H9 (cell line): ENCODE measurements around the gene DNMT3B. TPM values are rescaled to one million over a fixed set of nuclear protein-coding genes. Genes with fewer than 3 reads are reported as not detected.

Experiments used
- DNase-seq: peaks from one replicate; pipeline ENCODE4 v3.0.0-alpha.2; 2017
- H2AFZ ChIP-seq: one replicate; pipeline ENCODE4 v1.6.1; 2013; ENCODE audit warnings: mild to moderate bottlenecking, low read length, control low read depth, moderate library complexity
- H2AK5ac ChIP-seq: 2 replicates; pipeline ENCODE4 v1.6.1; 2013; ENCODE audit warnings: low read length, control low read depth, mixed read lengths; ENCODE audit not compliant: insufficient read length
- H2BK120ac ChIP-seq: one replicate; pipeline ENCODE4 v1.6.1; 2013; ENCODE audit warnings: low read depth, mild to moderate bottlenecking, low read length, control low read depth, inconsistent platforms; ENCODE audit not compliant: poor library complexity, severe bottlenecking
- H2BK12ac ChIP-seq: 2 replicates; pipeline ENCODE4 v1.6.1; 2013; ENCODE audit warnings: low read length, control low read depth, mixed read lengths, low read depth; ENCODE audit not compliant: insufficient read length
- H2BK15ac ChIP-seq: 2 replicates; pipeline ENCODE4 v1.6.1; 2013; ENCODE audit warnings: low read depth, low read length, control low read depth
- H2BK20ac ChIP-seq: one replicate; pipeline ENCODE4 v1.6.1; 2013; ENCODE audit warnings: low read depth, mild to moderate bottlenecking, low read length, control low read depth, inconsistent platforms; ENCODE audit not compliant: poor library complexity, severe bottlenecking
- H2BK5ac ChIP-seq: 2 replicates; pipeline ENCODE4 v1.6.1; 2013; ENCODE audit warnings: low read length, control low read depth, mixed read lengths; ENCODE audit not compliant: insufficient read length
- H3K14ac ChIP-seq: 2 replicates; pipeline ENCODE4 v1.6.1; 2013; ENCODE audit warnings: low read length, control low read depth; ENCODE audit not compliant: insufficient read depth
- H3K18ac ChIP-seq: 2 replicates; pipeline ENCODE4 v1.6.1; 2013; ENCODE audit warnings: low read depth, mild to moderate bottlenecking, mixed read lengths, low read length, control low read depth; ENCODE audit not compliant: insufficient read length
- H3K23ac ChIP-seq: 2 replicates; pipeline ENCODE4 v1.6.1; 2013; ENCODE audit warnings: low read length, control low read depth, mixed read lengths, low read depth; ENCODE audit not compliant: insufficient read length
- H3K23me2 ChIP-seq: 2 replicates; pipeline ENCODE4 v1.6.1; 2013; ENCODE audit warnings: low read depth, mild to moderate bottlenecking, mixed read lengths, low read length, control low read depth; ENCODE audit not compliant: insufficient read length, poor library complexity, severe bottlenecking
- H3K27ac ChIP-seq: 2 replicates; pipeline ENCODE4 v1.5.1; 2013; ENCODE audit warnings: low read length, control low read depth, mixed read lengths, low read depth; ENCODE audit not compliant: insufficient read length
- H3K27me3 ChIP-seq: 2 replicates; pipeline ENCODE4 v1.6.1; 2013; ENCODE audit warnings: low read length, control low read depth, inconsistent platforms; ENCODE audit not compliant: insufficient read depth
- H3K4ac ChIP-seq: 2 replicates; pipeline ENCODE4 v1.6.1; 2013; ENCODE audit warnings: low read depth, mild to moderate bottlenecking, control low read depth, inconsistent platforms, low read length, moderate library complexity
- H3K4me1 ChIP-seq: 2 replicates; pipeline ENCODE4 v1.6.1; 2013; ENCODE audit warnings: low read length, control low read depth, inconsistent platforms; ENCODE audit not compliant: insufficient read depth
- H3K4me2 ChIP-seq: 2 replicates; pipeline ENCODE4 v1.6.1; 2013; ENCODE audit warnings: low read length, control low read depth, mixed read lengths; ENCODE audit not compliant: insufficient read length, insufficient read depth
- H3K56ac ChIP-seq: 2 replicates; pipeline ENCODE4 v1.6.1; 2013; ENCODE audit warnings: low read depth, mild to moderate bottlenecking, mixed read lengths, low read length, control low read depth; ENCODE audit not compliant: insufficient read length
- H3K79me1 ChIP-seq: 2 replicates; pipeline ENCODE4 v1.6.1; 2013; ENCODE audit warnings: low read depth, mild to moderate bottlenecking, moderate library complexity, low read length, control low read depth, inconsistent platforms; ENCODE audit not compliant: insufficient read depth, poor library complexity, severe bottlenecking
- H3K79me2 ChIP-seq: 2 replicates; pipeline ENCODE4 v1.6.1; 2013; ENCODE audit warnings: low read length, control low read depth, inconsistent platforms; ENCODE audit not compliant: insufficient read depth
- H3K9ac ChIP-seq: 2 replicates; pipeline ENCODE4 v1.6.1; 2013; ENCODE audit warnings: low read length, control low read depth, mixed read lengths; ENCODE audit not compliant: insufficient read length; ENCODE audit errors: extremely low read depth
- H3K9me3 ChIP-seq: one replicate; pipeline ENCODE4 v1.6.1; 2013; ENCODE audit warnings: low read depth, low read length, inconsistent platforms; ENCODE audit not compliant: control insufficient read depth
- H3T11ph ChIP-seq: one replicate; pipeline ENCODE4 v1.6.1; 2013; ENCODE audit warnings: mild to moderate bottlenecking, low read length, control low read depth, inconsistent platforms
- H4K20me1 ChIP-seq: one replicate; pipeline ENCODE4 v1.6.1; 2013; ENCODE audit not compliant: control insufficient read depth, insufficient read length, insufficient read depth
- H4K5ac ChIP-seq: 2 replicates; pipeline ENCODE4 v1.6.1; 2013; ENCODE audit warnings: low read depth, mild to moderate bottlenecking, mixed read lengths, low read length, control low read depth; ENCODE audit not compliant: insufficient read length
- H4K8ac ChIP-seq: replicated peaks from 2 replicates; pipeline ENCODE4 v1.6.1; 2013; ENCODE audit warnings: low read length, control low read depth, mixed read lengths, low read depth; ENCODE audit not compliant: insufficient read length
- H4K91ac ChIP-seq: 2 replicates; pipeline ENCODE4 v1.6.1; 2013; ENCODE audit warnings: low read depth, mild to moderate bottlenecking, moderate library complexity, mixed read lengths, low read length, control low read depth; ENCODE audit not compliant: insufficient read length
- H3K27ac Mint-ChIP-seq, 3 experiments: 2 replicates in 2 of 3; 3 replicates in 1 of 3; pipeline ENCODE4 v1.8.0; 2020 to 2021; ENCODE audit warnings: mixed read lengths in 3 of 3, mild to moderate bottlenecking in 1 of 3, moderate library complexity in 1 of 3
- H3K27me3 Mint-ChIP-seq: 2 replicates; pipeline ENCODE4 v1.8.0; 2021; ENCODE audit warnings: low read depth, mild to moderate bottlenecking, moderate library complexity, mixed read lengths
- H3K36me3 Mint-ChIP-seq, 3 experiments: 2 replicates in 2 of 3; 3 replicates in 1 of 3; pipeline ENCODE4 v1.8.0; 2020 to 2021; ENCODE audit warnings: low read depth in 3 of 3, mixed read lengths in 3 of 3; ENCODE audit not compliant: insufficient read depth in 1 of 3
- H3K4me1 Mint-ChIP-seq, 2 experiments: 2 replicates each; pipeline ENCODE4 v1.8.0; 2020; ENCODE audit warnings: mixed read lengths in 2 of 2
- H3K4me3 Mint-ChIP-seq, 2 experiments: 2 replicates in 1 of 2; 3 replicates in 1 of 2; pipeline ENCODE4 v1.8.0; 2020 to 2021; ENCODE audit warnings: mild to moderate bottlenecking in 2 of 2, mixed read lengths in 2 of 2, moderate library complexity in 1 of 2
- H3K9me3 Mint-ChIP-seq, 2 experiments: 2 replicates in 1 of 2; 3 replicates in 1 of 2; pipeline ENCODE4 v1.8.0; 2020; ENCODE audit warnings: mild to moderate bottlenecking in 2 of 2, mixed read lengths in 2 of 2, moderate library complexity in 1 of 2
- WGBS: extraction: QIAGEN DNeasy Blood & Tissue Kit; methylation state at CpG from one replicate; pipeline ENCODE4 v1.1.7; 2013; ENCODE audit warnings: missing lambda C conversion rate, low lambda C conversion rate, mixed read lengths; ENCODE audit not compliant: insufficient read length; ENCODE audit errors: extremely low coverage; 5-methylcytosine and 5-hydroxymethylcytosine counted together
- total RNA-seq: library from RNA; stranded (reverse); gene quantifications from 2 replicates; pipeline ENCODE4 v1.2.1, GENCODE V29; 2021
- TF ChIP-seq, protein P1 (sequence below): fragments of 200-600 bp; sonication (generic); conservative IDR thresholded peaks from 3 replicates; pipeline ENCODE4 v1.8.0; 2021; ENCODE audit warnings: antibody characterized with exemption, mild to moderate bottlenecking

The DNMT3B gene
- total RNA-seq, 1 experiment from 2014 or later, result 980 TPM

GRCh38 chr20:32737371-32738223 lies 24.6 kb upstream of the DNMT3B start:
- no peaks in the 10 kb centered on the region for H3K27me3 ChIP-seq
- peaks cover 2% of the 10 kb centered on the region; the same call in 1 of the 2 replicates for H3K4me1 ChIP-seq
- no peak overlapping the region for H3K27ac ChIP-seq
- H4K8ac ChIP-seq, result no peak overlapping the region
- no peak overlapping the region for H4K91ac ChIP-seq
- Mint-ChIP-seq H3K4me3 (no peak overlapping the region), H3K9me3 (no peaks in the 10 kb centered on the region), H3K36me3 (peaks cover 0 to 32% (median 4%) of the 10 kb centered on the region in 3 experiments; a peak in 3 of 7 replicates), H3K27me3 (no peaks in the 10 kb centered on the region), H3K27ac (peak overlapping the region in 1 of 3 experiments; percentile 92; a peak in 1 of 7 replicates), H3K4me1 (peaks cover 12 to 17% of the 10 kb centered on the region in 2 experiments)
- no peak overlapping the region for H4K5ac ChIP-seq
- no peak overlapping the region for H2BK20ac ChIP-seq
- H3K4me2 ChIP-seq, result no peak overlapping the region
- no peak overlapping the region for H2BK15ac ChIP-seq
- H2BK120ac ChIP-seq, result no peak overlapping the region
- no peak overlapping the region for H3K23ac ChIP-seq
- no peaks in the 10 kb centered on the region for H3K9me3 ChIP-seq
- H2AK5ac ChIP-seq, result no peak overlapping the region
- TF ChIP-seq, protein P1, sequence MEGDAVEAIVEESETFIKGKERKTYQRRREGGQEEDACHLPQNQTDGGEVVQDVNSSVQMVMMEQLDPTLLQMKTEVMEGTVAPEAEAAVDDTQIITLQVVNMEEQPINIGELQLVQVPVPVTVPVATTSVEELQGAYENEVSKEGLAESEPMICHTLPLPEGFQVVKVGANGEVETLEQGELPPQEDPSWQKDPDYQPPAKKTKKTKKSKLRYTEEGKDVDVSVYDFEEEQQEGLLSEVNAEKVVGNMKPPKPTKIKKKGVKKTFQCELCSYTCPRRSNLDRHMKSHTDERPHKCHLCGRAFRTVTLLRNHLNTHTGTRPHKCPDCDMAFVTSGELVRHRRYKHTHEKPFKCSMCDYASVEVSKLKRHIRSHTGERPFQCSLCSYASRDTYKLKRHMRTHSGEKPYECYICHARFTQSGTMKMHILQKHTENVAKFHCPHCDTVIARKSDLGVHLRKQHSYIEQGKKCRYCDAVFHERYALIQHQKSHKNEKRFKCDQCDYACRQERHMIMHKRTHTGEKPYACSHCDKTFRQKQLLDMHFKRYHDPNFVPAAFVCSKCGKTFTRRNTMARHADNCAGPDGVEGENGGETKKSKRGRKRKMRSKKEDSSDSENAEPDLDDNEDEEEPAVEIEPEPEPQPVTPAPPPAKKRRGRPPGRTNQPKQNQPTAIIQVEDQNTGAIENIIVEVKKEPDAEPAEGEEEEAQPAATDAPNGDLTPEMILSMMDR, result no peak
- no peak overlapping the region for H3K4ac ChIP-seq
- DNase-seq, result no peak
- H3K18ac ChIP-seq, result no peak overlapping the region
- no peak overlapping the region for H2BK12ac ChIP-seq
- no peak overlapping the region for H3K9ac ChIP-seq
- no peak overlapping the region for H2AFZ ChIP-seq
- H4K20me1 ChIP-seq, result no peaks in the 10 kb centered on the region
- H3K23me2 ChIP-seq, result peaks cover 5% of the 10 kb centered on the region
- no peak overlapping the region for H3K14ac ChIP-seq
- no CpG with 5 or more reads among the region's 7 CpGs for WGBS
- H2BK5ac ChIP-seq, result no peak overlapping the region
- H3K56ac ChIP-seq, result no peak overlapping the region
- no peaks in the 10 kb centered on the region for H3K79me1 ChIP-seq
- no peak overlapping the region for H3T11ph ChIP-seq
- peaks cover 20% of the 10 kb centered on the region; the same call in 1 of the 2 replicates for H3K79me2 ChIP-seq
